Midbrain (tissue), 1 donor: Measurements from ENCODE around the gene UBR3.
"Not testable (repeated sequence)": the region's sequence is repeated elsewhere in the genome, so short reads cannot be mapped to it uniquely, and the experiment has no call there.

Experiments used
- DNase-seq: peaks from one replicate; lab custom pipeline; 2025; lab: John Stamatoyannopoulos, UW

Gene UBR3

DNA sequence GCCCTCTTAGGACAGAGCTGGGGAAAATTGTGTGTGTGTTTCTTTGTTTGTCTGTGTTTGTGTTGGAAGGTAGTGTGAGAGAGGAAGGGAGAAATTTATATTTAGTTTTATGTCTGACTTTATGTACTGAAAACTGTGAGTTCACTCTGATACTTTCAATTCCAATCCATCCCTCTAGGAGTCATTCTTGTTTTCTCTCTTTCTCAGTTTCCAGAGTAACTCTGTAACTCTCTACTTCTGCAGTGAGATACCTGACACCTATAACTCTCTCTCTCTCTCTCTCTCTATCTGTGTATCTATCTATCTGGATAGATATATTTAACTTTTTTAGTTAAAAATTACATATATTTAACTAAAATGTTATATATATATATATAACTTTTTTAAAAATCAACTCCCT is 128.7 kb downstream of the UBR3 start:
- DNase-seq = no peak

DNA sequence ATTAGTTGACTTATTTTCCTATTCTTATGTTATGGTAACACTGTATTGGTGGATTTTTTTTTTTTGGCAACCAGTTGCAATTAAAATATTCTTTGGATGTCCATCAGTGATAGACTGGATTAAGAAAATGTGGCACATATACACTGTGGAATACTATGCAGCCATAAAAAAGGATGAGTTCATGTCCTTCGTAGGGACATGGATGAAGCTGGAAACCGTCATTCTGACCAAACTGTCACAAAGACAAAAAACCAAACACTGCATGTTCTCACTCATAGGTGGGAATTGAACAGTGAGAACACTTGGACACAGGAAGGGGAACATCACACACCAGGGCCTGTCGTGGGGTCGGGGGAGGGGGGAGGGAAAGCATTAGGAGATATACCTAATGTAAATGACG is 130.0 kb downstream of the UBR3 start:
- not testable (repeated sequence) for DNase-seq

DNA sequence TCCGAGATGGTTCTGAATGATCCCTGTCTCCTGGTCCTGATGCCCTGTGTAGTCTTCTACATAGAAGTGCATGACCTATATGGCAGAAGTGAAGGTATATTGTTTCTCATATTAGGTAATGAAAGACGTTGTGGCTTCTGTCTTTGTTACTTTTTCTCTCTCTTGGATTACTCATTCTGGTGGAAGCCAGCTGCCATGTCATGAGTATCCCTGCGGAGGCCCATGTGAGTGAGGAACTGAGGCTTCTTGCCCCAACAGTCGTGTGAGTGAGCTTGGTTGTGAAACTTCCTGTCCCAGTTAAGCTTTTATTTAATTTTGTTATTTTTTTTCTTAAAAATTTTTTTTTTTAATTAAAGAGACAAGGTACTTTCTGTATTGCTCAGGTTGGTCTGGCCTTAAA is 134.7 kb downstream of the UBR3 start:
- DNase-seq = no peak

DNA sequence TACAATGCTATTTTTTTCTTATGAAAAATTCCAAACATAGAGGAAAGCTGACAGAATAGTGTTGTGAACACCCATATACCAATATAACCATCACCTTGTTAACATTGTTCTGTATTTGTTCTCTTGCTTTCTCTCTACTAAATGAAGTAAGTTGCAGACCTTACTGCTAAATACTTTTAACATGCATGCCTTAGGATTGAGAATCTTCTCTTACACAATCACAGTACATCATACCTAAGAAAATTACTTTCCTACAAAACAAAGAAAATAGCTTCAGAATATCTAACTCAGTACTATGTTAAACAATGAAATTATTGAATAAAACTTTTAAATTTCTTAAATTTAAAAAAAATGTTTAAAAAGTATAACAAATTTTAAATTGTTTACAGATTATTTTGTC is 136.5 kb downstream of the UBR3 start:
- no peak for DNase-seq

DNA sequence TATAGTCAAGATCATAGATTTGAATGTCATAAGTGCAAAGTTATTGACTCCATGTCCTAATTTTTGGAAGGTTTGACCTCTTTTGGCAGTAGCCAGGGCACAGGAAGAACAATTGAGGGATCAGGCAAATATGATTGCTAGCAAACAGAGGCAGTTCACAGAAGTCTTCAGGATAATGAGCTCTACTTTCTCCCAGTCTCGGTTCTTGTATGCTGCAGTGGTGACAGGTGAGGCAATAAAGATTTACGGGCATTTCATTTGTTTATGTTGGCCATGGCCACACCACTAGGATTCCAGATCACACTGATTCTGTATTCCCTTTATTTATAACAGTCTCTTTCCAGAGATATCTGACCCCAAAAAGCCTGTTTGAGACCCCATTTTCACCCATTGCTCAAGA is 137.5 kb downstream of the UBR3 start:
- no peak for DNase-seq

DNA sequence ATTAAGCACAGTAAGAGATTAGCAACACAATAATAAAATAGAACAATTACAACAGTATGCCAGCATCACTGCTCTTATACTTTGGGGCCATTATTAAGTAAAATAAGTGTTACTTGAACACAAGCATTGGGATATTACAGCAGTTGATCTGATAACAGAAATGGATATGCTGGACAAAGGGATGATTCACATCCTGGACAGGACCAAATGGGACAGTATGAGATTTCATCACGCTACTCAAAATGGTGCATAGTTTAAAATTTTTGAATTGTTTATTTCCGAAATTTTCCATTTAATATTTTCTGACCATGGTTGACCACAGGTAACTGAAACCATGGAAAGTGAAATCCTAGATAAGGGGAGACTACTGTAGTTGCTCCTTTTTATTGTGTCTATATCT is 138.2 kb downstream of the UBR3 start:
- no peak for DNase-seq

DNA sequence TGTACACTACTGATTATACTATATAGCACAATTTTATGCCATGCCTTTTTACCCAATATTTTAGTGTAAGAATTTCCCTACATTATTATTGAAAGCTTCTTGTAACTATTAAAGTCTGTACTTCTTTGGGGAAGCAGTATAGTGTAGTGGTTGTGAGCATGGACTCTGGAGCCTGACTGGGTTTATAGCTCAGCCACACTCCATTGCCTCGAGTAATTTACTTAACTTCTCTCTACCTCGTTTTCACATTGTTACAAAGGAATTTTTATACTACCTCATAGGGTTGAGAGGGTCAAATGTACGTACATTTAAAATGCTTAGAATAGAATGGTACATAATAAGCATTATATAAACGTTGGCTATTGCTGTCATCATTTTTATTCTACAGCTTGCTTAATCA is 139.2 kb downstream of the UBR3 start:
- no peak for DNase-seq

DNA sequence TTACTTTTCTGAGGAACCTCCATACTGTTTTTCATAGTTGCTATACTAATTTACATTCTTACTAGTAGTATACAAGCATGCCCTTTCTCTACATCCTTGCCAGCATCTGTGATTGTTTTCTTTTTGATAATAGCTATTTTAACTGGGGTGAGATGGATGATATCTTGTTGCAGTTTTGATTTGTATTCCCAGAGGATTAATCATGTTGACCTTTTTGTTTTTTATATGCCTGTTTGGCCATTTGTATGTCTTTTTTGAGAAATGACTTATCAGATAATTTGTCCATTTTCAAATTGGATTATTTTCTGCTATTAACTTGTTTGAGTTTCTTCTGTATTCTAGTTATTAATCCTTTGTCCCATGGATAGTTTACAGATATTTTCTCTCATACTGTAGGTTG is 141.5 kb downstream of the UBR3 start:
- no peak for DNase-seq

DNA sequence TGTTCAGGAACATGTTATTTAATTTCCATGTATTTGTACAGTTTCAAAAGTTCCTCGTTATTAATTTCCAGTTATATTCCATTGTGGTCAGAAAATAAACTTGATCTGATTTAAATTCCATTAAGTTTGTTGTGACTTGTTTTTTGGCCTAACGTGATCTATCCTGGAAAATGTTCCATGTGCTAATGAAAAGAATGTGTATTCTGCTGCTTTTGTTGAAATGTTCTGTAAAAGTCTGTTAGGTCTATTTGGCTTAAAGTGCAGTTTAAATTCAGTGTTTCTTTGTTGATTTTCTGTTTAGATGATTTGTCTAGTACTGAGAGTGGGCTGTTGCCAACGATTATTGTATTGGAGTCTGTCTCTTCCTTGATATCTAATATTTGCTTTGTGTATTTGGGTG is 148.0 kb downstream of the UBR3 start:
- no peak for DNase-seq

DNA sequence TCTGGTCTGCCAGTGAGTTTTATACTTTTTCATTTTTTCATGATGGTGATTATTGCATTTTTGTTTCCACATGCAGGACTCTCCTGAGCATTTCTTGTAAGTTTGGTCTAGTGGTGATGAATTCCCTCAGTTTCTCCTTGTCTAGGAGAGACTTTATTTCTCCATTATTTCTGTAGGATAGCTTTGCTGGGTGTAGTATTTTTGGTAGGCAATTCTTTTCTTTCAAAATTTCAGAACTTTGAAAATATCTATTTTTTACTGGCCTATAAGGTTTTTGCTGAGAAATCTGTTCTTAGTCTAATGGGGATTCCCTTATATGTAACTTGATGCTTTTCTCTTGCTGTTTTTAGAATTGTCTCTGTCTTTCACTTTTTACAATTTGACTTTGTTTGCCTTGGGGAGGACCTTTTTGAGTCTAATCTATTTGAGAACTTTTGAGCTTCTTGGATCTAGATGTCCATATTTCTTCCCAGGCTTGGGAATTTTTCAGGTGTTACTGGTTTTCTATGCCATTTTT is 149.1 kb downstream of the UBR3 start:
- no peak for DNase-seq

DNA sequence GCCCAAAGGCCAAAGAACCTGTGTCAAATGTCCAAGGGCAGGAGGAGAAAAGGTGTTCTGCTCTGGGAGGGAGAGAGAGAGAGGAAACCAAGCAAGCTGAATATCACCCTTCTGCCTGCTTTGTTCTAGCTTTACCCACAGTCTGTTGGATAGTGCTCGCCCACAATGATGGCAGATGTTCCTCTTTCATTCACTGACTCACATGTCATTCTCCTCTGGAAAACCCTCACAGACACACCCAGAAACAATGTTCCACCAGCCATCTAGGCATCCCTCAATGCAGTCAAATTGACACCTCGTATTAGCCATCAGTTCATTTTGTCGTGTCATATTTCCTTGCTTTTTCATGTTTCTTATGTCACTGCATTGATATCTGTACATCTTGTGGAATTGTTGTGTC is 150.3 kb downstream of the UBR3 start:
- no peak for DNase-seq

DNA sequence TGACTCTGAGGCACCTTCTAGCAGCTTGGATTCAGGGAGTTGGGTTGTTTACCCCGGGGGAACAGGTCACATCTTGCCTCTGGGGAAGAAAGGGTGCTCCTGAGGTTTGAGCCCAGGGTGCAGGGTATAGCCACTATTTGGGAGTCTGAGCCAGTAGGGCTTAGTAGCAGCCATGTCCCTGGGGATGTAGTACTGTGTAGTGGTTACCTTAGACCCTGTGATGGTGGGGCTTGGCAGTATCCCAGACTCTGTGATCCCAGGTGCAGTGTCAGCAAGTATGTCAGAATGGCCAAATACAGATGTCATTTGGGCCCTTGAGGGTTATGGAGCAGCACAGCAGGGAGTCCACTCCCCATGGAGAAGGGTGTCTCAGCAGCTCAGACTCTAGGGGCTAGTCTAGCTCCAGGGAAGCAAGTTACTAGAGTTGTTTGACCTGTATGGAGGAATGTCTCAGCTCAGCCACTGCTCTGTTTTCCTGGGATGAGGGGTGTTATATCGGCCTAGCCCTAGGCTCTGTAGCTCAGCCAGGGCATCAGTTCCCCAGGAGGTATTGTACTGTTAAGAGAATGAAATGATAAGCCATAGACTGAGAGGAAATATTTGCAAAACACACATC is 151.3 kb downstream of the UBR3 start:
- no peak for DNase-seq

DNA sequence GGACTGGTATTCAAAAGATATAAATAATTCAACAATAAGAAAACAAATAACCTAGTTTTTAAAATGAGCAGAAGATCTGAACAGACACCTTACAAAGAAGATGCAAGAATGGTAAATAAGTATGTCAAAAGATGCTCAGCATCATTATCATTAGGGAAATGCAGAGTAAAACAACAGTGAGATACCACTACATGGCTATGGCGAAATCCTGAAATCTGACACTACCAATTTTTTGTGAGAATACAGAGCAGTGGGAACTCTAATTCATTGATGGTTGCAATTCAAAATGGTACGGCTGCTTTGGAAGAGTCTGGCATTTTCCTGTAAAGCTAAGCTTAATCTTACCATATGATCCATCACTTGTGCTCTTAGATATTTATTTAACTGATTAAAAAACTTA is 151.8 kb downstream of the UBR3 start:
- no peak for DNase-seq

DNA sequence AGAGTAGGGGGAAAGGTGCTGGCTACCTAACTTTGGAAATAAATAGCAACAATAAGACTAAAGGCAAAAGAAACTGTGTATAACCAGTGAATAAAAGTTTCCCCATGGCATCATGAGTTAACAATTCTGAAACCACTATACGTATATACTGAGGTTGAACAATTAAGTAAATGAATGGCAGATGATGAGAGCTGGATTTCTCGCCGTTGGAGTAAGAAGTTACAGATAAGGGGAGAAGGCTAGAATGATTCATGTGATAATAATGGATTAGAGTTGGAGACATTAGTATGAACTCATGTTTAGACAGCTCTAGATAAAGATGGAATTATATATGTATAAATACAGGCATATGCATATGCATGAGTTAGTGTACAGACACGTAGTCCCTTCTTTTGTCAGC is 152.7 kb downstream of the UBR3 start:
- no peak for DNase-seq

DNA sequence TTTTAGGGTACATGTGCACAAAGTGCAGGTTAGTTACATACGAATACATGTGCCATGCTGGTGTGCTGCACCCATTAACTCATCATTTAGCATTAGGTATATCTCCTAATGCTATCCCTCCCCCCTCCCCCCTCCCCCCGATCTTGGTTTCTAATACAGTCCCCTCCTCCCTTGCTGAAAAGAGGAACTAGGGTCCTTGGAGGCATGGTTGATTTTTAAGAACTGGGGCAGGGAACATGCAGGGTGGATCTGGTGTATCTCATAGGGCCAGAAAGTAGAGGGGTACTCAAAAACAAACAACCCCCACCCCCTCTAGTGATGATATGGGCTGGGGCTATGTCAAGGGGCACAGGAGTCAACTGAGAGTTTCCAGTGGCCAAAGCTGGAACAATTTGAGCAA is 153.4 kb downstream of the UBR3 start:
- DNase-seq = no peak

DNA sequence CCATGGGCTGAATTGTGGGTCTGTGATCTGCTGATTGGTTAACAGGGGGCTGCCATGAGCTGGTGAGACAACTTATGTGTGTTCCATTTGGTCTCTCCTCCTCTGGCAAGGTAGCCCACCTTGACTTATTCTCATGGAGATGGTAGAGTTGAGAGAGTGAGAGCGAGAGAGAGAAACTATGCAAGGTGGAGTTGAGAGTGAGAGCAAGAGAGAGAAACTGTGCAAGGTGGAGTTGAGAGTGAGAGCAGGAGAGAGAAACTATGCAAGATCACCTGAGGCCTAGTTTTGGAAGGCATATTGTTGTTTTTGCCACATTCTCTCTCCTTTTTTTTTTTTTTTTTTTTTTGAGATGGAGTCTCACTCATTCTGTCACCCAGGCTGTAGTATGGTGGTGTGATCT is 155.7 kb downstream of the UBR3 start:
- DNase-seq = no peak

DNA sequence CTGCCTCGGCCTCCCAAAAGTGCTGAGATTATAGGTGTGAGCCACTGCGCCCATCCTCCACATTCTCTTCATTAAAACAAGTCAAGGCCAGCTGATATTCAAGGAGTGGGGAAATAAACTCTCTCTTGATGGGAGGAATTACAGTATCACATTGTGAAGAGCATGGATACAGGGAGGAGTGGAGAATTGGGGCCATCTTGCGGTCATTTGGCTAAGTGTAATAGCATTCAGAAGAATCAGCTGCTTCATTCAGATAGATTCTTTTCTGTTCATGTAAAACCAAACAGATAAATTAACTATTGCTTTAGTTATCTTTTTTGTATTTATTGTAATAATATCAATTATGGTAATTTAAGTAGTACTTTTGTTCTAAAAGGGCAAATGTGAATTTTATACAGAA is 156.3 kb downstream of the UBR3 start:
- DNase-seq = peak; percentile 43

DNA sequence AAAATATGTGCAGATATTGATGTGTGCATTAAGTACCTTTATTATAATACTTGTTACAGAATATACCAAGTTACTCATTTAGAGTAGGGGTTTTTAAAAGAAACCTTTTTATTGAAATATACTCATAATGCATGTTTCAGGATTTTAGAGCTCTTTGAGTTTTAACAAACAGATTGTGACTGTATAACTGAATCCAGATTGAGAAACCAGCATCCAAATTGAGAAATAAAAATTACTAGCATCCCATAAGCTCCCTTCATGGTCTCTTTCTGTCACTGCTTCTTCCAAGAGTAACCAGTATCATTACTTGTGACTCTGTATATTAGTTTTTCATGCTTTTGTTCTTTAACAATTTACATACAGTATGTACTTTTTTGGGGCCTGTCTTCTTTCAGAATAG is 156.9 kb downstream of the UBR3 start:
- no peak for DNase-seq

DNA sequence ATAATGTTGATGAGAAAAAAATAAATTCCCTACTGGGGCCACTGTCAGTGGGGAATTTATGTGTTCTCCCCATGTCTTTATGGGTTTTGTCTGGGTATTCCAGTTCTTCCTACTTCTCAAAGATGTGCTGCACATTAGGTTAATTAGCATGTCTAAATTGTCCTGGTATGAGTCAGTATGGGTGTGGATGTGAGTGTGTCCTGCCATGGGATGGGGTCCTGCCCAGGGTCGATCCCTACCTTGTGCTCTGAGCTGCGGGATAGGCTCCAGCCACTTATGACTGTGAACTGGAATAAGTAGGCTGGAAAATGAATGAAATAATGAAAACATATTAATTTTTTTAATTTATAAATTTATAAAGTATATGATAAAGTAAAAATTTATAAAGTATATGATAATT is 167.5 kb downstream of the UBR3 start:
- DNase-seq = no peak

DNA sequence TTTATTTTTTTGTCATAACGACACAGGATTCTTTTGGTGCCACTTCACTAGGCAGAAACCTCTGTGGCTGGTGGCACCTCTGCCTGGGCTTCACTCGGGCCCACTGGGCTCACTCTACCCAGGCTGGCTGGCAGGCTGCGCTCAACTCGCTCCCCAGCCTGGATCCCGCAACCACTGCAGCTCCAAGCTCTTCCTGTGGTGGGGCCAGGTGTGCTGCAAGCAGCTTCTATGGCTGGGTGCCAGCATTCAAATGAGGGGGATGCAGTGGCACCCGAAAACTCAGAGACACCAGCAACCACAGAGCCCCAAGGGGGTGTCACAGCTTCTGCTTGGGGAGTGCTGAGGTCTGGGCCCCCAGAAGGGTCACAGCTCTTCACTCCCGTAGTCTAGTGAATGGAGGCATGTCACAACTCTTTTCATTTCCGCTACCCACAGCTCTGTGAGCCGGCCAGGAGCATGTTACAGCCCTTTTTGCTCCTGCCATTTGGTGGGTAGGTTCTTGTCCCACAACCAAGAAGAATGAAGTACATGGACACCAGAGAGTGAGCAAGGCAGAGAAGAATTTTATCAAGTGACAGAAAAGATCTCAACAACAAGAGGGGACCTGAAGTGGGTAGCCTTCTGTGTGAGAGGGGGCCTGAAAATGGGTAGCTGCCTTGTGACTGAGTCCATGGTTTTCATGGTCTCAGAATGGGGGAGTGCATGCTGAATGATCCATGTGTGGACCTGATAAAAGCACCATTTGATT is 170.1 kb downstream of the UBR3 start:
- DNase-seq = no peak

DNA sequence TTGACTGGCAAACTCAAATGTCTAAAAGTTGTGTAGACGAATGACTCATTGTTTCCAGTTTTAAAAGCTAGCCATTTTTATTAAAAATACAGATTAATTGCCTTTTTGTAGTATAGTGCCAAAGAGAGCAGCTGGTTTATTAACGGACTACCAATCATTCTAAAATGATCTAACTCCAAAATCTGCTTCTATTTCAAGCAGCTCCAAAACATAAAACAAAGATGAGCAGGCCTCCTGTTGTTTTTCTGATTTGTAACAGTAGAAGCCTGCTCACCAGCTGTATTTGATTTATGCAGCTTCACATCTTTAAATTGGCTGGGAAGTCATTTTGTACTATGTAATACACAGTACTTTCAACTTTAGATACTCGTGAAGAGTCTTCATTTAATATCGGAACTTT is 171.8 kb downstream of the UBR3 start:
- no peak for DNase-seq

DNA sequence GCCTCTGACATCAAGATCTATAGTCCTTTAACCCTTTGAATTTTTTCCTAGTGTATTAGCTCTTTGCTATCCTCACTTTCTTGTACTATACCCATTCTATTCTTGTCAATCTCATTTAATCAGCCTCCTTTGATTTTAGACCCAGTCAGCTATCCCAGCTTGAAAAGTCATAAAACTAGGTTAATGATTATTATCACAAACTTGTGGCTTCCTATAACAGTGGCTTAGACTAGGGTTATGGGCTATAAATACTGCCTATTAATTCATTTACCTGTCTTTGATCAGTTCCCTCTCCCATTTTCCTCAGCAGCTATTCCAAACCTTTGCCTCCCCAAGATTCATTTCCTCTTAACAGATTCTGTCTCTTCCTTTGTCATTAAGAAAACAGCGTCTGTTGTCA is 174.8 kb downstream of the UBR3 start:
- DNase-seq = no peak

DNA sequence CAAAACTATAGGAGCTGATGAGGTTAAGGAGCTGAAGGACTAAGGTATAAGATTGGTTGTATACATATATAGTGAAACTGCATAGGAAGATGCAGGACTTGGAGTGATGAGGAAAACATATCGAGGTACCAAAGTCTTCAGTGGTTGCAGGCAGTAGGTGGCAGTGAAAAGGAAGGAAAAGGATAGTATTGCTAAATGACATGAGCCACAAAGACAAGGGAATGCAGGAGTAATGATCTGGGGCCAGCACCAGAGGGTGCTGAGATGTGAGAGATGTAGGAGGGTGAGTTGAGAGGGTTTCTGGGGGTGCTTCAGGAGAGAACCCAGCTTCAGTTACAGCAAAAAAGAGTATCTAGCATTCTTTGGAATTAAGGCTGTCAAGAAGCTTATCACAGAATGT is 178.4 kb downstream of the UBR3 start:
- DNase-seq = no peak
